Measurements from ENCODE around the gene MLLT6. TPM values are rescaled to one million over a fixed set of nuclear protein-coding genes. Genes with fewer than 3 reads are reported as not detected.

The MLLT6 gene
- total and polyA plus RNA-seq, 2 of the 13 experiments (the other 11 are each of a cell fraction or from before 2014, with no cell fraction given), result 50.7 to 69.5 TPM

DNA sequence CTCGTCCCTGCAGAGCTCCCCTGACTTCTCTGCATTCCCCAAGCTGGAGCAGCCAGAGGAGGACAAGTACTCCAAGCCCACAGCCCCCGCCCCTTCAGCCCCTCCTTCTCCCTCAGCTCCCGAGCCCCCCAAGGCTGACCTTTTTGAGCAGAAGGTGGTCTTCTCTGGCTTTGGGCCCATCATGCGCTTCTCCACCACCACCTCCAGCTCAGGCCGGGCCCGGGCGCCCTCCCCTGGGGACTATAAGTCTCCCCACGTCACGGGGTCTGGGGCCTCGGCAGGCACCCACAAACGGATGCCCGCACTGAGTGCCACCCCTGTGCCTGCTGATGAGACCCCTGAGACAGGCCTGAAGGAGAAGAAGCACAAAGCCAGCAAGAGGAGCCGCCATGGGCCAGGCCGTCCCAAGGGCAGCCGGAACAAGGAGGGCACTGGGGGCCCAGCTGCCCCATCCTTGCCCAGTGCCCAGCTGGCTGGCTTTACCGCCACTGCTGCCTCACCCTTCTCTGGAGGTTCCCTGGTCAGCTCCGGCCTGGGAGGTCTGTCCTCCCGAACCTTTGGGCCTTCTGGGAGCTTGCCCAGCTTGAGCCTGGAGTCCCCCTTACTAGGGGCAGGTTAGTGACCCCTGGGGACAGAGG is 11.4 kb downstream of the MLLT6 start:
- H3K4me3 ChIP-seq (replicated peaks in 1 of 3; ENCODE audit: insufficient read depth in 1 of 3, low read depth in 2 of 3, low read length in 3 of 3), result no peak overlapping the region
- no peak overlapping the region for H2AFZ ChIP-seq (ENCODE audit: low read length)
- CTCF ChIA-PET (ENCODE audit: low intra/inter-chr PET ratio, low total read pairs), result no interaction called here
- H3K36me3 ChIP-seq (replicated peaks in 1 of 2; ENCODE audit: control insufficient read depth in 1 of 2, insufficient read depth in 2 of 2, low read length in 2 of 2), result peaks cover 51 to 87% of the 10 kb centered on the region in 2 experiments
- no peak overlapping the region for H3K4me2 ChIP-seq (ENCODE audit: low read depth, low read length)
- no peaks in the 10 kb centered on the region for H4K20me1 ChIP-seq (ENCODE audit: insufficient read depth, low read length)
- no peak overlapping the region for H3K27ac ChIP-seq (ENCODE audit: extremely low read length, insufficient read depth, low read length)
- no peaks in the 10 kb centered on the region for H3K9me3 ChIP-seq (ENCODE audit: low read length)
- intact Hi-C loops (cut with micrococcal nuclease; ENCODE audit: unreplicated experiment) (no loop called here), in situ Hi-C loops (cut with HindIII; ENCODE audit: extremely low pct_ligation_motif_present, low pct_unique_long_range_greater_than_20kb) (no loop called here)
- DNase-seq (ENCODE audit: low spot score) (no peak), ATAC-seq (no peak), FAIRE-seq (no peak)
- no peak overlapping the region for H3K9ac ChIP-seq (ENCODE audit: insufficient read depth, low read depth, low read length)
- H3K79me2 ChIP-seq (ENCODE audit: insufficient read depth, low read length), result no peaks in the 10 kb centered on the region
- H3K4me1 ChIP-seq (ENCODE audit: insufficient read depth, low read length), result peaks cover 29% of the 10 kb centered on the region
- WGBS (ENCODE audit: low lambda C conversion rate), result 96% methylated on average over 16 of the region's 18 CpGs
- no TSS peak for BruUV-seq (replicated peaks)
- POLR2A ChIA-PET, result interaction anchor here (1.0 to 7.0 kb wide), 7 partner anchors 12 to 103 kb away, joined by 3 to 92 read pairs (median 5); partner anchors contain the start of genes EPOP and MLLT6
- no peaks in the 10 kb centered on the region for H3K27me3 ChIP-seq (ENCODE audit: control insufficient read depth in 1 of 2, insufficient read depth in 2 of 2, low read length in 2 of 2)
- TF ChIP-seq NFATC3 (CRISPR knock-in tag; IDR thresholded peaks at IDR 0.05) (0 out of 2 replicates have a peak, but pooled peaks have one; percentile 29), ZNF598 (CRISPR knock-in tag; IDR thresholded peaks at IDR 0.05; ENCODE audit: borderline replicate concordance) (peak; percentile 46; the same call in 1 of the 2 replicates), HNRNPL (IDR thresholded peaks at IDR 0.05; ENCODE audit: low read depth, low read length) (0 out of 2 replicates have a peak, but pooled peaks have one; percentile 66), ZNF232 (CRISPR knock-in tag; IDR thresholded peaks at IDR 0.05; ENCODE audit: borderline replicate concordance) (no peak), RBM22 (optimal IDR thresholded peaks at IDR 0.05; ENCODE audit: low read length) (peak; percentile 17), POLR2A (IDR thresholded peaks at IDR 0.05; ENCODE audit: insufficient read depth in 1 of 2, low read depth in 2 of 2, low read length in 2 of 2) (0 out of 4 replicates have a peak, but pooled peaks have one; percentile 7 to 20), RBFOX2 (IDR thresholded peaks at IDR 0.05; ENCODE audit: low read depth, low read length) (peak; percentile 60), MXD3 (CRISPR knock-in tag; IDR thresholded peaks at IDR 0.05) (no peak), AGO2 (optimal IDR thresholded peaks at IDR 0.05; ENCODE audit: low read depth, low read length) (peak; percentile 93)

Data from HepG2 (cell line).